HG03520 (cell line): ENCODE measurements around the gene ARID1B.

Experiments used
- ATAC-seq: cut with Tn5 transposase; IDR thresholded peaks from one replicate; pipeline ENCODE4 v1.9.1; 2021; ENCODE audit warnings: mild to moderate bottlenecking, moderate library complexity; ENCODE audit not compliant: unreplicated experiment

ARID1B gene

GRCh38 chr6:156901309-156902019 lies 124.3 kb downstream of the ARID1B start:
- no peak for ATAC-seq

DNA sequence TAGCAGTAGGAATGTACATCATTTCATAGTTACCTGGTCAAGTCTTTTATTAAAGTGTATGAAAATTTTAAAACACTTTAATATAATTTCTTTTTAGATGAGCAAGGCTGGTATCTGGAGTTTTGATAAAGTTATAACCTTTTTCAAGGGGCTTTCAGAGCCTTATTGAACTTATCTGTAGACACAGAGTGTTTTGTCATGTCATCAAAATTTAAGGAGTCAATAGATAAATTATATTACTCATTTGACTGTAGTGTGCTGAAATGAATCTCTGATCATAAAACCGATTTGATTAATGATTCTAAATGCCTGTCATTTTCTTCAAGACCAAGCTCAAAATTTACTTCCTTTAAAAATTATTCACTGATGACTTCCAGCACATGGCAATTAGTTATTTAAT lies 125.6 kb downstream of the ARID1B start:
- no peak for ATAC-seq

- ATAC-seq: no peak
These were observed 127.2 kb downstream of the ARID1B start for GRCh38 chr6:156904176-156904967.

- no peak for ATAC-seq
These were observed 128.6 kb downstream of the ARID1B start for GRCh38 chr6:156905801-156906200.

DNA sequence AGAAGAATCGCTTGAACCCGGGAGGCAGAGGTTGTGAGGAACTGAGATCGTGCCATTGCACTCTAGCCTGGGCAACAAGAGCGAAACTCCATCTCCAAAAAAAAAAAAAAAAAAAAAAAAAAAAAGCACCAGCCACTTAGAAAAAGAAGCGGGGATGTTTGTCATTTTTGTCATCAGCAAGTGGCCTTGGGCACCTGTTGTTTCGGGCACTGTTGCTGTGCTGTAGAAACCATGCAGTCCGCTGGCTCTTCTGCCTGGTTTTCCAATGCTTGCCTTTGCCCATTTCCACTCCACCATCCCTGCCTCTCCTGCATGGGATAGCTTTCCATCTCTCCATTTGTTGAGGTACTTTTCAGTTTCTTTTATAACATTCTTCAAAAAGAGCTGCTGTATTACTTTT lies 129.3 kb downstream of the ARID1B start:
- ATAC-seq: no peak

GRCh38 chr6:156909212-156910010 lies 132.2 kb downstream of the ARID1B start:
- no peak for ATAC-seq

DNA sequence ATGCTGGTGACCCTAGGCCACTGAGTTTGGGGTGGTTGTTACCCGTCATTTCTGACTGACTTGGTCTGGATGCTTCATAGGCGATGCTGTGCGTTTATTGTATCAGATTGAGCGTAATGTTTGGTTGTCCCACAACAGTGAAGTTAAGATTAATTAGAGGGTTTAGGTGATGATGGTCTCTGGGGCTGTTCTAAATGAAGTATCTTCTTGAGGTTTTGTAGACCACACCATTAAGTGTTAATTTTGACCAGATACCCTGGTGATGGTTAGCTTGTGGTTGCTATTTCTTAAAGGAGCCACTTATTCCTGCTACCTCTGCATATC lies 132.8 kb downstream of the ARID1B start:
- no peak for ATAC-seq

DNA sequence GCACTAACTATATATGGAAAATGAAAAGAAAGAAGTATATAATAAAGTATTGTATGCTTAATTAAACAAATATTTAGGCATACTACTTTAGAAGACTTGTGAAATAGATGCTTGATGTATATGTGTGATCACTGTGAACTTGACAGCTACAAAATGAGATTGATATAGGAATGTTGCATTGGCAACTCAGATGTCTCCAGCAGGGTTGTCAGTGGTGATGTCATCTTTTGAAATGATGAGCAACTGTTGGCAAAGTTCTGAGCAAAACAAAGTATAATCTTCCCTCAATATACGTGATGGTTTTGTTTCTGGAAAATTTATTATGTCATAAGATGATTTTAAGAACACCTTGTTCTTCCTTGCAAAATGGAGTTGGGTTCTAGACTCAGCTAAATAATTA lies 133.8 kb downstream of the ARID1B start:
- no peak for ATAC-seq

GRCh38 chr6:156911581-156911980 lies 134.4 kb downstream of the ARID1B start:
- ATAC-seq: no peak

- no peak for ATAC-seq
These were observed 135.3 kb downstream of the ARID1B start for GRCh38 chr6:156912431-156912830.

DNA sequence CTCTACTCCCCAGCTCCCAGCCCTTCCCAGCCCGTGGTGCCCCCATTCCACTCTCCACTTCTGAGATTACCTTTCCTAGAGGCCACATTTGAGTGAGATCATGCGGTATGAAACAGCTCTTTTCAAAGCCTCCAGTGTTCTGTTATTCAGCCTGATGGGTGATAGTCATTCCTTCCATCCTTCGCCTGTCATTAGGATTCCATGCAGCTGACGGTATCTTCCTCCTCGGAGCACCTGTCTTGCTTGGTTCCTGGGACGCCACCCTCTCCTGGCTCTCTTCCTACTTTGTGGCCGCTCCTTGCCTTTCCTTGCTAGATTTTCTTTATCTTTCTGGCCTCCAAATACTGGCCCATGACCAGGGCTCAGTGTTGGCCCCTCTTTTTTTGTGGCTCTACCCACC lies 137.0 kb downstream of the ARID1B start:
- no peak for ATAC-seq

DNA sequence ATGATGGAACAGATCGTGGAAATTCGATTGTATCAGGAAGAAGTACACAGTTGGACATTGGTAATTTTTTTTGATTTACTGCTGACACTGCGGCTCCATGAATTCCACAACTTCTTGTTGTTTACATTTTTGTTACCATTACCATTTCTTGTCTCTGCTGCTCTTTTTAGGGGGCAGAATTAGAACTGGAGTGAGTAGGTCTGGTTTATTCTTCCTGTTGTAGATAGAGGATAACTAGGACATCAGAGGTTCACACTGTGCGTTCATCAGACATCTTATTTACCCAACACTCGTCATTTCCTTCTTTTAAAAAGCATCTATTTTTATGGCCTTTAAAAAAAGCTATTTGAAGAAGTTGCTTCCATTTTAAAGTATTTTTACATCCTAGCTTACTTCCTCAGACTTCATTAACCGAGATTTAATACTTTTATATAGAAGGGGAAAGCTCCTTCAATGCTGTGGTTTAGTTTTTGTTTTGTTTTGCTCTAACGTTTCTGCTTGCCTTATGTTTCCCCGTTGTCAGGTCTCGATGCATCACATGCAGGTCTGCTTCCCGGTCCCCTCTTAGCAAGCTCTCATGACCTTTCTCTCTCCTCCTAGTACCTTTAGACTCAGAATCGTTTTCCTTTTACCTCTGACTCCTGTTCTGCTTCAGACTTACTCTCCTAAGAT lies 139.1 kb downstream of the ARID1B start:
- ATAC-seq: peak; percentile 48

- ATAC-seq: peak; percentile 57
These were observed 140.0 kb downstream of the ARID1B start for GRCh38 chr6:156917213-156917612.

GRCh38 chr6:156918647-156919046 lies 141.5 kb downstream of the ARID1B start:
- ATAC-seq: no peak

DNA sequence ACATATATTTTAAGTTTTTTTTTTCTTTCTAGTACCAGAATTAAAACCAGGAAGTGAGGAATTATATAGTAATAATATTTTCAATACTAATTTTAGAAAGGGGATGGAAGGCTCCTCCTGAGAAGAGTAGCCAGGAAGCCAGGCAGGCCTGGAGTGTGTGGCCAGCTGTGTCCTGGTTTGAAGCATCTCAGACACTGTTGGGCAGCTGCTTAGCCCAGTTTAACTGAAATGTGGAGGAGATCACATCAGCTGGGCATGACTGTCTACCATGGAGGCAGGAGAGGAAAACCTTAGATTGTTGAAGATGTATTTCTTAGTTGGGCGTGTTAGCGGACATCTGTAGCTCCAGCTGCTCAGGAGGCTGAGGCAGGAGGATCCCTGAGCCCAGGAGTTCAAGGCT lies 142.2 kb downstream of the ARID1B start:
- no peak for ATAC-seq

- no peak for ATAC-seq
These were observed 142.7 kb downstream of the ARID1B start for GRCh38 chr6:156919814-156920369.

DNA sequence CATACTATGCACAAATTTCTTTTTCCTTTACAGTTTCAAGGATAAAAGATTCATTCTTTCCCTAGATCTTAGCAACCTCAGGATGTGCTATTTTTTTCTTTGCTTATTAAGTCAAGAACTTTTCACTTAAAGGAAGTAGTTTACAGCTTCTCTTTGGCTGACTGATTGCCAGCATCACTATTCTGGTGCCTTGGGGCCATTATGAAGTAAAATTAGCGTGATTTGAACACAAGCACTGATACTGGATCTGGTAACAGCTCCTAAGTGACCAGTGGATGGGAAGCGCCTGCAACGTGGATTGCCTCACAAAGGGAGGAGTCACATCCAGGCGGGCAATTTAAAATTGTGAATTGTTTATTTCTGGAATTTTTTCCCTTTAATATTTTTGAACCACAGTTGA lies 147.1 kb downstream of the ARID1B start:
- ATAC-seq: no peak

DNA sequence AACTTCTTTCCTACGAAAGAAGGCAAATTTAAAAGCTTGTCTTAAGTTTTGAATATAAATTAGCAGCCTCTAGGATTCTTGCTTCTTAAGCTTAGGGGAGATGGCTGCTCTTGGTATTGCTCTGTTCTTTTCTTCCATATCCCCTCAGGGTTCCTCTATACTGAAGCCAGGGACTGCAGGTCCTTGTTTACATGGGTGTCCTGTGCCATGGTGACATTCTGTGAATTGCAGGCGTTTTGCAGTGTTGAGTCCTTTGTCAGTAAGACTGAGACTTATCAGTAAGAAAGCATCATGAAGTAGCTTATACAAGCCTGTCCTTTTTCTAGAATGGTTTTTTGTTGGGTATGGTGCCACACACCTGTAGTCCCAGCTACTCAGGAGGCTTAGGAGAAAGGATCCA lies 147.8 kb downstream of the ARID1B start:
- no peak for ATAC-seq

DNA sequence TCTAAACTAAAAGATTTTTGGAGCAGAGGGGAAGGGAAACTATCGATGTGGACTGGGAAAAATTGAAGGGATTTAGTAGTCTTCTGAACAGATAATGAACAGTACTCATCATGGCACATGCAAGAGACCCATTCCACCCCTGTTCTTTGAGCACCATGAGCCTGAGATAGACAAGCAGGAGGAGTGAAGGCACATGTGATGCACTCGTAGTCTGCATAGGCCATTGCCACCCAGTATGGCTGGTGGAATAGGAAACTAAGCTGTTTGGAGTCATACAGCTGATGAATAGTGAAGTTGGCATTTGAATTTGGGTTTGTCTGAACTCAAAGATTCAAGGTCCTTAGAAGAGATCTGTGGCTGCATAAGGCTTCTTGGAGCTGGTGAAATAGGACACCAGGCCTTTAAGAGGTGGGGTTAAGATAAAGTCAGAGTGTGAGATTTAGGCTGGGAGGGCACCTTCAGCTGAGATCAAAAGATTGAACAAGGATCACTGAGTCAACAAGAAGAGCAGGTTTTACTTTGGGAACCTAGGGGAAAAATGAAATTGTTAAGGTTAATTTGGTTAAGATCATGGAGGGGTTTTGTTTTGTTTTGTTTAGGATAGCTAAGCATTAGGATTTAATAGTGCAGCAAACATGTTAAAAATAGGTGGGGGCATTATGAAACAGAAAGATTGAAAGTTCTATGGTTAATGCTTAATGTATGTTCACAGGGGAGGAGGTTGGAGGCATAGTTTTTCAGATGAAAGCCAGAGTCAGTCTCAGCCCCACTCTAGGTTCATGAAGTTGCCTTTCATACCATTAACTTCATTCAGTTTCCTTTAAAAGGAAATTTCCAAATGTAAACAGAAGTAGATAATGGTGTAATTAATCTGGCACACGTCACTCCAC lies 148.8 kb downstream of the ARID1B start:
- peak; percentile 83 for ATAC-seq

GRCh38 chr6:156928126-156928525 lies 150.9 kb downstream of the ARID1B start:
- ATAC-seq: no peak
